HepG2 (cell line): ENCODE data around the gene CYSTM1. TPM values are rescaled to one million over a fixed set of nuclear protein-coding genes. Genes with fewer than 3 reads are reported as not detected.

Experiments
- AHDC1 ChIP-seq: sonication (generic); formaldehyde crosslinking; IDR thresholded peaks from 2 replicates; pipeline ENCODE4 v1.5.1; 2020; ENCODE audit warnings: mild to moderate bottlenecking, missing genetic modification reagents, borderline replicate concordance
- ARHGAP35 ChIP-seq: sonication (generic); formaldehyde crosslinking; IDR thresholded peaks from 2 replicates; pipeline ENCODE4 v1.9.0; 2022; ENCODE audit warnings: mild to moderate bottlenecking, inconsistent platforms, moderate library complexity, missing genetic modification reagents, borderline replicate concordance
- ETV6 ChIP-seq: sonication (generic); formaldehyde crosslinking; conservative IDR thresholded peaks from 2 replicates; pipeline ENCODE4 v1.4.0; 2020; ENCODE audit warnings: missing genetic modification reagents
- JARID2 ChIP-seq: sonication (generic); formaldehyde crosslinking; IDR thresholded peaks from 2 replicates; pipeline ENCODE4 v1.8.1; 2023; ENCODE audit warnings: missing genetic modification reagents, inconsistent platforms; ENCODE audit not compliant: insufficient replicate concordance
- JUNB ChIP-seq: sonication (generic); formaldehyde crosslinking; IDR thresholded peaks from 2 replicates; pipeline ENCODE4 v1.8.0; 2022; ENCODE audit warnings: missing genetic modification reagents, mild to moderate bottlenecking, borderline replicate concordance
- JUND ChIP-seq: sonication (generic); formaldehyde crosslinking; IDR thresholded peaks from 2 replicates; pipeline ENCODE4 v1.8.0; 2022; ENCODE audit warnings: mild to moderate bottlenecking, missing genetic modification reagents
- KAT8 ChIP-seq: IDR thresholded peaks from 2 replicates; pipeline ENCODE4 v1.6.1; 2016; ENCODE audit warnings: missing genetic modification reagents, missing compliant biosample characterization
- NFKB2 ChIP-seq: sonication (generic); formaldehyde crosslinking; IDR thresholded peaks from 2 replicates; pipeline ENCODE4 v1.4.0; 2020; ENCODE audit warnings: missing genetic modification reagents, borderline replicate concordance
- POLR2A ChIP-seq, 2 experiments: IDR thresholded peaks; 2 replicates each; pipeline ENCODE4 v1.6.1; 2011; ENCODE audit warnings: low read depth in 2 of 2, low read length in 2 of 2, mild to moderate bottlenecking in 1 of 2, moderate library complexity in 1 of 2; ENCODE audit not compliant: insufficient read depth in 1 of 2
- PPARG ChIP-seq: conservative IDR thresholded peaks from 2 replicates; pipeline ENCODE4 v1.6.1; 2016; ENCODE audit warnings: missing biosample characterization, missing genetic modification reagents
- SMAD1 ChIP-seq: sonication (generic); formaldehyde crosslinking; IDR thresholded peaks from 2 replicates; pipeline ENCODE4 v1.4.0; 2020; ENCODE audit warnings: missing genetic modification reagents, low read depth, mild to moderate bottlenecking, borderline replicate concordance
- SOX13 ChIP-seq, 3 experiments: fragments of 450-650 bp in 1 of 3; sonication (generic) in 1 of 3; formaldehyde crosslinking in 1 of 3; IDR thresholded peaks in 2 of 3; conservative IDR thresholded peaks in 1 of 3; 2 replicates each; pipeline versions ENCODE4 v1.5.0 to v1.6.1; 2016 to 2020; ENCODE audit warnings: antibody characterized with exemption in 1 of 3, mild to moderate bottlenecking in 1 of 3, missing compliant biosample characterization in 1 of 3, missing genetic modification reagents in 1 of 3, moderate library complexity in 1 of 3
- SP5 ChIP-seq: IDR thresholded peaks from 2 replicates; pipeline ENCODE4 v1.6.1; 2016; ENCODE audit warnings: low read depth, borderline replicate concordance
- ZNF441 ChIP-seq: sonication (generic); formaldehyde crosslinking; IDR thresholded peaks from 2 replicates; pipeline ENCODE4 v1.7.0; 2021; ENCODE audit warnings: missing genetic modification reagents, borderline replicate concordance
- ZNF891 ChIP-seq: sonication (generic); formaldehyde crosslinking; IDR thresholded peaks from 2 replicates; pipeline ENCODE4 v1.5.0; 2020; ENCODE audit warnings: mild to moderate bottlenecking, missing genetic modification reagents
- polyA plus RNA-seq, 8 experiments: library from polyadenylated mRNA; depleted of rRNA in 3 of 8; stranded (reverse) in 7 of 8; unstranded in 1 of 8; fragments of >200 nt; fragmentation: Illumina TruSeq in 4 of 8; extraction: Trizol in 4 of 8; gene quantifications; 2 replicates each; pipeline versions ENCODE4 v1.2.1 to v1.2.3, GENCODE V29; 2011 to 2016; ENCODE audit warnings: low read depth in 4 of 8, missing spikeins in 1 of 8, mixed read lengths in 1 of 8; ENCODE audit not compliant: insufficient read depth in 1 of 8
- total RNA-seq, 5 experiments: library from RNA; depleted of rRNA; stranded (reverse); fragments of >200 nt; fragmentation: Illumina TruSeq; extraction: Trizol; gene quantifications; 2 replicates each; pipeline ENCODE4 v1.2.3, GENCODE V29; 2016; ENCODE audit warnings: low read depth in 1 of 5
- TF ChIP-seq, protein P1 (sequence below): sonication (generic); formaldehyde crosslinking; IDR thresholded peaks from 2 replicates; pipeline ENCODE4 v1.4.0; 2020; ENCODE audit warnings: missing genetic modification reagents
- TF ChIP-seq, protein P2 (sequence below): sonication (generic); formaldehyde crosslinking; IDR thresholded peaks from 2 replicates; pipeline ENCODE4 v1.8.0; 2022; ENCODE audit warnings: mild to moderate bottlenecking, missing genetic modification reagents, moderate library complexity
- TF ChIP-seq, protein P3 (sequence below): sonication (generic); formaldehyde crosslinking; IDR thresholded peaks from 2 replicates; pipeline ENCODE4 v1.4.0; 2020; ENCODE audit warnings: mild to moderate bottlenecking, missing genetic modification reagents, borderline replicate concordance

The CYSTM1 gene
- total and polyA plus RNA-seq, 2 of the 13 experiments (the other 11 are each of a cell fraction or from before 2014, with no cell fraction given): 40.0 to 73.4 TPM

GRCh38 chr5:140261403-140262171 lies 86.6 kb downstream of the CYSTM1 start (continued):
- TF ChIP-seq, protein P1, sequence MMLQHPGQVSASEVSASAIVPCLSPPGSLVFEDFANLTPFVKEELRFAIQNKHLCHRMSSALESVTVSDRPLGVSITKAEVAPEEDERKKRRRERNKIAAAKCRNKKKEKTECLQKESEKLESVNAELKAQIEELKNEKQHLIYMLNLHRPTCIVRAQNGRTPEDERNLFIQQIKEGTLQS (CRISPR knock-in tag): no peak
- TF ChIP-seq POLR2A (IDR thresholded peaks at IDR 0.05; ENCODE audit: insufficient read depth in 1 of 2, low read depth in 2 of 2, low read length in 2 of 2) (no peak), JUND (CRISPR knock-in tag) (0 out of 2 replicates have a peak, but pooled peaks have one; percentile 45), SMAD1 (no peak), KAT8 (0 out of 2 replicates have a peak, but pooled peaks have one; percentile 17), JARID2 (CRISPR knock-in tag) (no peak), SP5 (CRISPR knock-in tag) (no peak), NFKB2 (CRISPR knock-in tag) (no peak), ARHGAP35 (CRISPR knock-in tag) (no peak), ZNF441 (CRISPR knock-in tag) (no peak), SOX13 (IDR thresholded peaks at IDR 0.05) (no peak), SOX13 (CRISPR knock-in tag; conservative IDR thresholded peaks at IDR 0.05 in 1 of 2, IDR thresholded peaks at IDR 0.05 in 1 of 2) (peak in 1 of 2 experiments; percentile 27; a peak in 1 of 4 replicates), PPARG (CRISPR knock-in tag) (no peak), ZNF891 (CRISPR knock-in tag) (no peak), ETV6 (CRISPR knock-in tag) (no peak), JUNB (CRISPR knock-in tag) (no peak), AHDC1 (CRISPR knock-in tag) (no peak)
- TF ChIP-seq, protein P2, sequence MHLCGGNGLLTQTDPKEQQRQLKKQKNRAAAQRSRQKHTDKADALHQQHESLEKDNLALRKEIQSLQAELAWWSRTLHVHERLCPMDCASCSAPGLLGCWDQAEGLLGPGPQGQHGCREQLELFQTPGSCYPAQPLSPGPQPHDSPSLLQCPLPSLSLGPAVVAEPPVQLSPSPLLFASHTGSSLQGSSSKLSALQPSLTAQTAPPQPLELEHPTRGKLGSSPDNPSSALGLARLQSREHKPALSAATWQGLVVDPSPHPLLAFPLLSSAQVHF: no peak
- TF ChIP-seq, protein P3, sequence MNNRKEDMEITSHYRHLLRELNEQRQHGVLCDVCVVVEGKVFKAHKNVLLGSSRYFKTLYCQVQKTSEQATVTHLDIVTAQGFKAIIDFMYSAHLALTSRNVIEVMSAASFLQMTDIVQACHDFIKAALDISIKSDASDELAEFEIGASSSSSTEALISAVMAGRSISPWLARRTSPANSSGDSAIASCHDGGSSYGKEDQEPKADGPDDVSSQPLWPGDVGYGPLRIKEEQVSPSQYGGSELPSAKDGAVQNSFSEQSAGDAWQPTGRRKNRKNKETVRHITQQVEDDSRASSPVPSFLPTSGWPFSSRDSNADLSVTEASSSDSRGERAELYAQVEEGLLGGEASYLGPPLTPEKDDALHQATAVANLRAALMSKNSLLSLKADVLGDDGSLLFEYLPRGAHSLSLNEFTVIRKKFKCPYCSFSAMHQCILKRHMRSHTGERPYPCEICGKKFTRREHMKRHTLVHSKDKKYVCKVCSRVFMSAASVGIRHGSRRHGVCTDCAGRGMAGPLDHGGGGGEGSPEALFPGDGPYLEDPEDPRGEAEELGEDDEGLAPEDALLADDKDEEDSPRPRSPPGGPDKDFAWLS (CRISPR knock-in tag): no peak
